Lung (tissue), 12 donors: ENCODE measurements around the gene TSPAN13. TPM values are rescaled to one million over a fixed set of nuclear protein-coding genes. Genes with fewer than 3 reads are reported as not detected.

Source experiments
- ATAC-seq: fragments of 200-7000 bp; cut with Tn5 transposase; one replicate; pipeline ENCODE4 v1.9.1; 2020; ENCODE audit warnings: moderate number of reproducible peaks; ENCODE audit not compliant: insufficient read depth, low FRiP score
- DNase-seq, 3 donors: peaks; one replicate each; pipeline ENCODE4 v3.0.0-alpha.2; 2013 to 2017
- H3K27ac ChIP-seq, 2 donors: one replicate each; pipeline ENCODE4 v1.5.1; 2013; ENCODE audit warnings: mild to moderate bottlenecking in 2 of 2, moderate library complexity in 2 of 2, control low read depth in 1 of 2, inconsistent platforms in 1 of 2, low read depth in 1 of 2, low read length in 1 of 2
- H3K27me3 ChIP-seq, 3 donors: one replicate each; pipeline ENCODE4 v1.5.1; 2013; ENCODE audit warnings: low read length in 2 of 3; ENCODE audit not compliant: control insufficient read depth in 3 of 3, insufficient read depth in 3 of 3
- H3K36me3 ChIP-seq, 4 donors: one replicate each; pipeline ENCODE4 v1.5.1; 2013; ENCODE audit warnings: low read length in 4 of 4, mild to moderate bottlenecking in 1 of 4, moderate library complexity in 1 of 4; ENCODE audit not compliant: control insufficient read depth in 4 of 4, insufficient read depth in 4 of 4
- H3K4me1 ChIP-seq, 5 donors: one replicate each; pipeline ENCODE4 v1.5.1; 2013; ENCODE audit warnings: low read length in 5 of 5, mild to moderate bottlenecking in 2 of 5, moderate library complexity in 1 of 5; ENCODE audit not compliant: control insufficient read depth in 5 of 5, insufficient read depth in 5 of 5
- H3K4me3 ChIP-seq: one replicate; pipeline ENCODE4 v1.5.1; 2013; ENCODE audit warnings: mild to moderate bottlenecking, control low read depth, moderate library complexity
- H3K9ac ChIP-seq, 2 donors: one replicate each; pipeline ENCODE4 v1.5.1; 2013; ENCODE audit warnings: low read length in 2 of 2, control low read depth in 1 of 2; ENCODE audit not compliant: insufficient read depth in 1 of 2
- H3K9me3 ChIP-seq, 4 donors: one replicate each; pipeline ENCODE4 v1.5.1; 2013; ENCODE audit warnings: low read length in 3 of 4, mild to moderate bottlenecking in 1 of 4, moderate library complexity in 1 of 4; ENCODE audit not compliant: control insufficient read depth in 4 of 4, insufficient read depth in 3 of 4
- WGBS, 2 donors: extraction: QIAGEN DNeasy Blood & Tissue Kit; methylation state at CpG; one replicate each; pipeline ENCODE4 v1.1.7; 2013; 5-methylcytosine and 5-hydroxymethylcytosine counted together
- polyA plus RNA-seq, 2 donors: library from polyadenylated mRNA; stranded (reverse); fragments of 200-250 nt; gene quantifications; one replicate each; pipeline ENCODE4 v1.2.1, GENCODE V29; 2013
- total RNA-seq, 2 donors: library from RNA; depleted of rRNA in 1 of 2; stranded (reverse); fragments of >200 nt in 1 of 2; gene quantifications; one replicate each; pipeline ENCODE4 v1.2.1, GENCODE V29; 2014 to 2021
- TF ChIP-seq, protein P1 (sequence below): IDR thresholded peaks from 2 replicates; pipeline ENCODE4 v1.5.1; 2012; ENCODE audit warnings: mild to moderate bottlenecking; ENCODE audit errors: control extremely low read depth, extremely low read depth
- donor health status: control.
- donor health status: control.
- donor health status: Bipolar disorder and iron deficiency.
- donor health status: healthy.
- donor health status: DM: yes; HTN: yes; CAD: no.

TSPAN13 gene
- total and polyA plus RNA-seq, 4 donors, result 81.1 to 143 (median 125) TPM

DNA sequence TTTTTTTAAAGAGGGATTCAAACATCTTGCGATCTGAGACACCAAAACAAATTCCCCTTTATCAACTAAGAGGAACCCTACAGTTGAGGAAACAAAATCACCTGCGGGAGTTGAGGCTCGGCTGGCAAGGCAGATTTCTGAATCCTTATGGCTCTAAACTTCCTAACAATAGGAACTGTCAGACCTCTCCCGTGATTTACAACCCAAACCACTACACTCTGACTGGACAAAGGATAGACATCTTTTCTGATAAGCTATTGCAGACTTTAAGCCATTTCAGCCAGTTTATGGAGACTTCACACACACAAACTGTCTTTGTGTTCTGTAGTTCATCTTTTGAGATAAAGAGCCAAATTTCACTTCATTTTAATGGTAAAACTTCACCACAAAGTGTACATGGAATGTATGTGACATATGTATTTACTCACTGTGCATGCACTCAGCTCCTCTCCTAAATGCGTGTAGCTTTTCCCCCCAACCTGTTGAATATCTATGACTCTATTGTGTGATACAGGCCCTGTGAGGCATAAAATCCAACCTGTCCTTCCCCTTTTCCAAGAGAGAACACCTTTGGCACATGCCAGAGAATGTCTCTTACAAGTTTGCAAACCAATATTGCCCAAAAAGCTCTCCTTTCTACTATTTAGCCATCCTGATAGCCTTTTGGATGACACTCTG is 15.4 kb upstream of the TSPAN13 start:
- TF ChIP-seq, protein P1, sequence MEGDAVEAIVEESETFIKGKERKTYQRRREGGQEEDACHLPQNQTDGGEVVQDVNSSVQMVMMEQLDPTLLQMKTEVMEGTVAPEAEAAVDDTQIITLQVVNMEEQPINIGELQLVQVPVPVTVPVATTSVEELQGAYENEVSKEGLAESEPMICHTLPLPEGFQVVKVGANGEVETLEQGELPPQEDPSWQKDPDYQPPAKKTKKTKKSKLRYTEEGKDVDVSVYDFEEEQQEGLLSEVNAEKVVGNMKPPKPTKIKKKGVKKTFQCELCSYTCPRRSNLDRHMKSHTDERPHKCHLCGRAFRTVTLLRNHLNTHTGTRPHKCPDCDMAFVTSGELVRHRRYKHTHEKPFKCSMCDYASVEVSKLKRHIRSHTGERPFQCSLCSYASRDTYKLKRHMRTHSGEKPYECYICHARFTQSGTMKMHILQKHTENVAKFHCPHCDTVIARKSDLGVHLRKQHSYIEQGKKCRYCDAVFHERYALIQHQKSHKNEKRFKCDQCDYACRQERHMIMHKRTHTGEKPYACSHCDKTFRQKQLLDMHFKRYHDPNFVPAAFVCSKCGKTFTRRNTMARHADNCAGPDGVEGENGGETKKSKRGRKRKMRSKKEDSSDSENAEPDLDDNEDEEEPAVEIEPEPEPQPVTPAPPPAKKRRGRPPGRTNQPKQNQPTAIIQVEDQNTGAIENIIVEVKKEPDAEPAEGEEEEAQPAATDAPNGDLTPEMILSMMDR, result no peak
- Histone ChIP-seq H3K27ac (no peak overlapping the region), H3K4me3 (no peak overlapping the region), H3K27me3 (no peaks in the 10 kb centered on the region), H3K4me1 (peaks cover 0 to 24% (median 5%) of the 10 kb centered on the region in 5 donors), H3K9ac (no peak overlapping the region), H3K36me3 (no peaks in the 10 kb centered on the region), H3K9me3 (no peaks in the 10 kb centered on the region)
- ATAC-seq (no peak), DNase-seq (no peak)
- WGBS, 2 donors, result 90 to 96% methylated on average over 5 of the region's 5 CpGs

DNA sequence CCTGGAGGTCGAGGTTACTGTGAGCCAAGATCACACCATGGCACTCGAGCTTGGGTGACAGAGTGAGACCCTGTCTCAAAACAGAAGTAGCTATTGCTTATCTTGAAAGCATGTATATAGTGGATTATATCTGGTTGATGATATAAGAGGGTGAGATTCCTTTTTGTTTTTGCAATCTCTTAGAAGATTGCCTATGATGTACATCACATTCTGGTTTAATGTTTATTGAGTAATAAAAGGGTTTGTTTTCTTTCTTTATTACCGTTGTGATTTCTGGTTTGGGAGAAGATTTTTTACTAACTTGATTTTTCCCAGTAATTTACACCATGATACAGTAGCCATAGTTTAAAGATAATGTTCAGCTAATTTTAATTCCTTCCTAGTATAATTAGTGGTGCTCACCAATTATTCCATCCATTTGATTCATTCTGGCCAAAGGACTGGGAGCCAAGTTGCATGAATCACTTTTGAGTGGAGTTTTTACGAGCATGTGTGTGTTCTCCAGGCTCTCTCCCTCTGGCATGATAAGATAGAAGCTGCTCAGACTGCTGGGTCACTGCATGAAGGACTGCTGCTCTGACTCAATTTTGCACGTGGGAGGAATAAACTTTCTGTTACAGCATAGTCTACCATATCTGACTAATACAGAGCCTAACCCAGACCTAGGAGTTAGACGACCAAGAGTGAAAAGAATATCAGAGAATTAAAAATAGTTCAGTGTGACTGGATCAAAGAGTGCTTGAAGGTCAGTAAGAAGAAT is 13.5 kb upstream of the TSPAN13 start:
- Histone ChIP-seq H3K36me3 (no peaks in the 10 kb centered on the region), H3K9me3 (no peaks in the 10 kb centered on the region), H3K9ac (no peak overlapping the region), H3K27ac (peak overlapping the region in 1 of 2 donors; percentile 87), H3K4me3 (no peak overlapping the region), H3K4me1 (peaks cover 0 to 39% (median 9%) of the 10 kb centered on the region in 5 donors), H3K27me3 (no peaks in the 10 kb centered on the region)
- DNase-seq (peak; percentile 38 to 81 (median 74)), ATAC-seq (peak; percentile 85)
- 62 to 74% methylated on average over 6 of the region's 6 CpGs for WGBS, 2 donors
- TF ChIP-seq, protein P1, result no peak

DNA sequence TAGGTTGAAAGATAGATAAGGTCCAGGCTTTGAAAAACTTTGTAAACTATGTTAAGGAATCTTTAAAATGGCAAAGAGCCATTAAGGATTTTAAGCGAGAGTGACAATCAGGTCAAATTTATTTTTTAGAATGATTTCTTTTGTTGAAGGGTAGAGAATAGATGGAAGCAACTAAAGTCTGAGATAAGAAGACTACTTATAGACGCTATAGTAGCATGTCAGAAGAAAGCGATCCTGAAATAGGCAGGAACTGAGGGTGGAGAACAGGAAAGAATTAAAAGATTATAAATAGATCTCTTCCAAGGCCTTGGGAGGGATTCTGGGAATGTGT is 13.0 kb upstream of the TSPAN13 start:
- Histone ChIP-seq H3K27me3 (no peaks in the 10 kb centered on the region), H3K9ac (no peak overlapping the region), H3K4me1 (peaks cover 0 to 44% (median 9%) of the 10 kb centered on the region in 5 donors), H3K36me3 (no peaks in the 10 kb centered on the region), H3K4me3 (no peak overlapping the region), H3K9me3 (no peaks in the 10 kb centered on the region), H3K27ac (peak overlapping the region in 1 of 2 donors; percentile 87)
- no peak for ATAC-seq
- no peak for DNase-seq
- TF ChIP-seq, protein P1, result no peak
- WGBS, 2 donors, result 67 to 77% methylated on average over 3 of the region's 3 CpGs
